ENCODE results near the gene ZNF624.
A peak's percentile ranks its signal among the peaks of the same experiment; 100 is the strongest.

Gene ZNF624

GRCh38 chr17:16589097-16589969 is 64.3 kb downstream of the ZNF624 start:
- Histone ChIP-seq H2BK15ac (replicated peaks; ENCODE audit: low read depth) (no peak overlapping the region), H3K27me3 (ENCODE audit: insufficient read depth, low read length, poor library complexity) (peaks cover 2% of the 10 kb centered on the region), H4K8ac (ENCODE audit: low read depth, low read length) (no peak overlapping the region), H3K4me2 (ENCODE audit: low read length) (peak overlapping the region; percentile 71), H3K9ac (ENCODE audit: low read length) (peak overlapping the region; percentile 76), H3K4me3 (ENCODE audit: low read length) (peak overlapping the region; percentile 25), H2BK5ac (ENCODE audit: low read length) (no peak overlapping the region), H3K36me3 (ENCODE audit: control insufficient read depth, insufficient read depth, low read length) (no peaks in the 10 kb centered on the region), H3K23ac (ENCODE audit: low read length) (no peak overlapping the region), H3K79me1 (ENCODE audit: low read length) (no peaks in the 10 kb centered on the region), H3K56ac (ENCODE audit: low read length) (peak overlapping the region; percentile 85), H3K27ac (ENCODE audit: low read depth, low read length) (no peak overlapping the region), H2AK5ac (ENCODE audit: low read length) (no peak overlapping the region), H3K4me1 (ENCODE audit: control insufficient read depth, low read depth, low read length) (no peaks in the 10 kb centered on the region), H3K18ac (ENCODE audit: low read length) (peak overlapping the region; percentile 90), H2BK120ac (ENCODE audit: low read depth, low read length) (no peak overlapping the region), H4K5ac (ENCODE audit: low read length) (no peak overlapping the region), H3K79me2 (ENCODE audit: control insufficient read depth, insufficient read depth, low read length) (no peaks in the 10 kb centered on the region), H3K4ac (ENCODE audit: low read depth, low read length) (no peak overlapping the region)
- no CpG with 5 or more reads among the region's 53 CpGs for WGBS (ENCODE audit: extremely low coverage, insufficient coverage, low lambda C conversion rate)
- DNase-seq, result peak; percentile 95

GRCh38 chr17:16585796-16586195 is 67.9 kb downstream of the ZNF624 start:
- H3K79me1 ChIP-seq (ENCODE audit: low read length), result no peaks in the 10 kb centered on the region
- no peak overlapping the region for H4K5ac ChIP-seq (ENCODE audit: low read length)
- H3K4ac ChIP-seq (ENCODE audit: low read depth, low read length), result no peak overlapping the region
- no peak overlapping the region for H2BK5ac ChIP-seq (ENCODE audit: low read length)
- H2AK5ac ChIP-seq (ENCODE audit: low read length), result no peak overlapping the region
- H3K27me3 ChIP-seq (ENCODE audit: insufficient read depth, low read length, poor library complexity), result peaks cover 2% of the 10 kb centered on the region
- no peak overlapping the region for H3K9ac ChIP-seq (ENCODE audit: low read length)
- WGBS (ENCODE audit: extremely low coverage, insufficient coverage, low lambda C conversion rate), result no CpG with 5 or more reads among the region's 4 CpGs
- H3K18ac ChIP-seq (ENCODE audit: low read length), result no peak overlapping the region
- H3K4me2 ChIP-seq (ENCODE audit: low read length), result no peak overlapping the region
- H2BK15ac ChIP-seq (replicated peaks; ENCODE audit: low read depth), result no peak overlapping the region
- H3K4me1 ChIP-seq (ENCODE audit: control insufficient read depth, low read depth, low read length), result no peaks in the 10 kb centered on the region
- H3K4me3 ChIP-seq (ENCODE audit: low read length), result no peak overlapping the region
- H4K8ac ChIP-seq (ENCODE audit: low read depth, low read length), result no peak overlapping the region
- DNase-seq, result no peak
- no peak overlapping the region for H2BK120ac ChIP-seq (ENCODE audit: low read depth, low read length)
- no peak overlapping the region for H3K56ac ChIP-seq (ENCODE audit: low read length)
- no peaks in the 10 kb centered on the region for H3K79me2 ChIP-seq (ENCODE audit: control insufficient read depth, insufficient read depth, low read length)
- no peak overlapping the region for H3K27ac ChIP-seq (ENCODE audit: low read depth, low read length)
- H3K36me3 ChIP-seq (ENCODE audit: control insufficient read depth, insufficient read depth, low read length), result no peaks in the 10 kb centered on the region
- H3K23ac ChIP-seq (ENCODE audit: low read length), result no peak overlapping the region

- H3K36me3 ChIP-seq (ENCODE audit: control insufficient read depth, insufficient read depth, low read length), result no peaks in the 10 kb centered on the region
- peak overlapping the region; percentile 90 for H3K4me2 ChIP-seq (ENCODE audit: low read length)
- H3K79me1 ChIP-seq (ENCODE audit: low read length), result no peaks in the 10 kb centered on the region
- H3K4me3 ChIP-seq (ENCODE audit: low read length), result peak overlapping the region; percentile 31
- H2BK15ac ChIP-seq (replicated peaks; ENCODE audit: low read depth), result no peak overlapping the region
- peaks cover 2% of the 10 kb centered on the region for H3K27me3 ChIP-seq (ENCODE audit: insufficient read depth, low read length, poor library complexity)
- peak overlapping the region; percentile 76 for H3K9ac ChIP-seq (ENCODE audit: low read length)
- no CpG with 5 or more reads among the region's 39 CpGs for WGBS (ENCODE audit: extremely low coverage, insufficient coverage, low lambda C conversion rate)
- no peak overlapping the region for H2AK5ac ChIP-seq (ENCODE audit: low read length)
- H2BK5ac ChIP-seq (ENCODE audit: low read length), result no peak overlapping the region
- peak overlapping the region; percentile 90 for H3K56ac ChIP-seq (ENCODE audit: low read length)
- DNase-seq, result peak; percentile 88
- no peaks in the 10 kb centered on the region for H3K79me2 ChIP-seq (ENCODE audit: control insufficient read depth, insufficient read depth, low read length)
- no peak overlapping the region for H3K4ac ChIP-seq (ENCODE audit: low read depth, low read length)
- no peak overlapping the region for H3K27ac ChIP-seq (ENCODE audit: low read depth, low read length)
- no peak overlapping the region for H4K5ac ChIP-seq (ENCODE audit: low read length)
- no peak overlapping the region for H3K23ac ChIP-seq (ENCODE audit: low read length)
- H2BK120ac ChIP-seq (ENCODE audit: low read depth, low read length), result no peak overlapping the region
- H4K8ac ChIP-seq (ENCODE audit: low read depth, low read length), result no peak overlapping the region
- no peaks in the 10 kb centered on the region for H3K4me1 ChIP-seq (ENCODE audit: control insufficient read depth, low read depth, low read length)
- H3K18ac ChIP-seq (ENCODE audit: low read length), result no peak overlapping the region
Observed at GRCh38 chr17:16584273-16584995, 69.2 kb downstream of the ZNF624 start.

GRCh38 chr17:16583781-16584180 is 69.9 kb downstream of the ZNF624 start:
- Histone ChIP-seq H2BK120ac (ENCODE audit: low read depth, low read length) (no peak overlapping the region), H3K23ac (ENCODE audit: low read length) (no peak overlapping the region), H4K5ac (ENCODE audit: low read length) (no peak overlapping the region), H3K27ac (ENCODE audit: low read depth, low read length) (no peak overlapping the region), H3K79me2 (ENCODE audit: control insufficient read depth, insufficient read depth, low read length) (no peaks in the 10 kb centered on the region), H3K4me3 (ENCODE audit: low read length) (no peak overlapping the region), H3K27me3 (ENCODE audit: insufficient read depth, low read length, poor library complexity) (peaks cover 2% of the 10 kb centered on the region), H3K4me1 (ENCODE audit: control insufficient read depth, low read depth, low read length) (no peaks in the 10 kb centered on the region), H2AK5ac (ENCODE audit: low read length) (no peak overlapping the region), H3K4ac (ENCODE audit: low read depth, low read length) (no peak overlapping the region), H3K18ac (ENCODE audit: low read length) (no peak overlapping the region), H2BK15ac (replicated peaks; ENCODE audit: low read depth) (no peak overlapping the region), H3K9ac (ENCODE audit: low read length) (no peak overlapping the region), H3K4me2 (ENCODE audit: low read length) (no peak overlapping the region), H2BK5ac (ENCODE audit: low read length) (no peak overlapping the region), H3K79me1 (ENCODE audit: low read length) (no peaks in the 10 kb centered on the region), H4K8ac (ENCODE audit: low read depth, low read length) (no peak overlapping the region), H3K56ac (ENCODE audit: low read length) (no peak overlapping the region), H3K36me3 (ENCODE audit: control insufficient read depth, insufficient read depth, low read length) (no peaks in the 10 kb centered on the region)
- no CpG with 5 or more reads among the region's 7 CpGs for WGBS (ENCODE audit: extremely low coverage, insufficient coverage, low lambda C conversion rate)
- DNase-seq, result no peak

GRCh38 chr17:16573466-16573865 is 80.2 kb downstream of the ZNF624 start:
- H2BK15ac ChIP-seq (replicated peaks; ENCODE audit: low read depth), result no peak overlapping the region
- no CpG with 5 or more reads among the region's 2 CpGs for WGBS (ENCODE audit: extremely low coverage, insufficient coverage, low lambda C conversion rate)
- H3K56ac ChIP-seq (ENCODE audit: low read length), result no peak overlapping the region
- H3K18ac ChIP-seq (ENCODE audit: low read length), result no peak overlapping the region
- H3K4ac ChIP-seq (ENCODE audit: low read depth, low read length), result no peak overlapping the region
- H2BK120ac ChIP-seq (ENCODE audit: low read depth, low read length), result no peak overlapping the region
- no peak overlapping the region for H4K5ac ChIP-seq (ENCODE audit: low read length)
- H3K36me3 ChIP-seq (ENCODE audit: control insufficient read depth, insufficient read depth, low read length), result no peaks in the 10 kb centered on the region
- no peak overlapping the region for H3K9ac ChIP-seq (ENCODE audit: low read length)
- no peaks in the 10 kb centered on the region for H3K79me2 ChIP-seq (ENCODE audit: control insufficient read depth, insufficient read depth, low read length)
- no peak overlapping the region for H2BK5ac ChIP-seq (ENCODE audit: low read length)
- no peaks in the 10 kb centered on the region for H3K27me3 ChIP-seq (ENCODE audit: insufficient read depth, low read length, poor library complexity)
- H3K79me1 ChIP-seq (ENCODE audit: low read length), result no peaks in the 10 kb centered on the region
- H2AK5ac ChIP-seq (ENCODE audit: low read length), result no peak overlapping the region
- H4K8ac ChIP-seq (ENCODE audit: low read depth, low read length), result no peak overlapping the region
- no peak overlapping the region for H3K27ac ChIP-seq (ENCODE audit: low read depth, low read length)
- peaks cover under 1% of the 10 kb centered on the region for H3K4me1 ChIP-seq (ENCODE audit: control insufficient read depth, low read depth, low read length)
- H3K4me2 ChIP-seq (ENCODE audit: low read length), result no peak overlapping the region
- no peak overlapping the region for H3K23ac ChIP-seq (ENCODE audit: low read length)
- no peak for DNase-seq
- no peak overlapping the region for H3K4me3 ChIP-seq (ENCODE audit: low read length)
